Neural cell (in vitro differentiated cells): ENCODE data around the gene UBE2E1.

ENCODE experiments used
- EZH2 ChIP-seq: fragments of 200-600, 300-800 bp; shearing (Covaris generic), sonication (generic); IDR thresholded peaks from 2 replicates; pipeline ENCODE4 v1.6.1; 2014; ENCODE audit warnings: antibody characterized with exemption, low read length, borderline replicate concordance, mild to moderate bottlenecking; ENCODE audit not compliant: insufficient read depth, poor library complexity, severe bottlenecking
- POLR2AphosphoS5 ChIP-seq: IDR thresholded peaks from 2 replicates; pipeline ENCODE4 v1.6.1; 2012
- TAF1 ChIP-seq: IDR thresholded peaks from 2 replicates; pipeline ENCODE4 v1.6.1; 2012; ENCODE audit warnings: low read depth
- TF ChIP-seq, protein P1 (sequence below): fragments of 450-650 bp; IDR thresholded peaks from 2 replicates; pipeline ENCODE4 v1.5.1; 2014; ENCODE audit warnings: antibody characterized with exemption, mild to moderate bottlenecking, moderate library complexity; ENCODE audit not compliant: poor library complexity, severe bottlenecking

DNA sequence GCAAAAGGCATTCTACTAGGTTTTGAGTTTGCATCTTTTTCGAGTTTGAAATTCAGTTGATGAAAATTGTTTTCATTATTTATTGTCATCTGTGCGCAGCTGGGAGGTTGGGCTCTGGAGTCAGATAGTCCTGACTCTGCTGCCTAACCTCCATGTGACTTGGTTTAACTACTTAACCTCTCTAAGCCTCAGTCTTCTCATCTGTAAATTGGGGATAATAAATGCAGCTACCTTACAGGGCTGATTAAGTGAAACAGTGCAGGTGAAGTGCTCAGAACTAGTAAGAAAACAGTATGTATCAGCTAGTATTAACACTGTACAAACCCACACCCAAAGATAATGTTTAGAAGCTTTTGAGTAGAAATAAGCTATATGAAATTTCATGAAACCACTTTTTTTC lies 14.1 kb upstream of the UBE2E1 start:
- TF ChIP-seq, protein P1, sequence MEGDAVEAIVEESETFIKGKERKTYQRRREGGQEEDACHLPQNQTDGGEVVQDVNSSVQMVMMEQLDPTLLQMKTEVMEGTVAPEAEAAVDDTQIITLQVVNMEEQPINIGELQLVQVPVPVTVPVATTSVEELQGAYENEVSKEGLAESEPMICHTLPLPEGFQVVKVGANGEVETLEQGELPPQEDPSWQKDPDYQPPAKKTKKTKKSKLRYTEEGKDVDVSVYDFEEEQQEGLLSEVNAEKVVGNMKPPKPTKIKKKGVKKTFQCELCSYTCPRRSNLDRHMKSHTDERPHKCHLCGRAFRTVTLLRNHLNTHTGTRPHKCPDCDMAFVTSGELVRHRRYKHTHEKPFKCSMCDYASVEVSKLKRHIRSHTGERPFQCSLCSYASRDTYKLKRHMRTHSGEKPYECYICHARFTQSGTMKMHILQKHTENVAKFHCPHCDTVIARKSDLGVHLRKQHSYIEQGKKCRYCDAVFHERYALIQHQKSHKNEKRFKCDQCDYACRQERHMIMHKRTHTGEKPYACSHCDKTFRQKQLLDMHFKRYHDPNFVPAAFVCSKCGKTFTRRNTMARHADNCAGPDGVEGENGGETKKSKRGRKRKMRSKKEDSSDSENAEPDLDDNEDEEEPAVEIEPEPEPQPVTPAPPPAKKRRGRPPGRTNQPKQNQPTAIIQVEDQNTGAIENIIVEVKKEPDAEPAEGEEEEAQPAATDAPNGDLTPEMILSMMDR, result no peak
- TF ChIP-seq EZH2 (no peak), POLR2AphosphoS5 (no peak), TAF1 (no peak)
